ENCODE measurements around the gene PIGZ. TPM values are rescaled to one million over a fixed set of nuclear protein-coding genes. Genes with fewer than 3 reads are reported as not detected.
A peak's percentile ranks its signal among the peaks of the same experiment; 100 is the strongest.

The PIGZ gene
- total RNA-seq, 6 experiments from 2014 or later: 2.9 to 4.3 (median 3.7) TPM

DNA sequence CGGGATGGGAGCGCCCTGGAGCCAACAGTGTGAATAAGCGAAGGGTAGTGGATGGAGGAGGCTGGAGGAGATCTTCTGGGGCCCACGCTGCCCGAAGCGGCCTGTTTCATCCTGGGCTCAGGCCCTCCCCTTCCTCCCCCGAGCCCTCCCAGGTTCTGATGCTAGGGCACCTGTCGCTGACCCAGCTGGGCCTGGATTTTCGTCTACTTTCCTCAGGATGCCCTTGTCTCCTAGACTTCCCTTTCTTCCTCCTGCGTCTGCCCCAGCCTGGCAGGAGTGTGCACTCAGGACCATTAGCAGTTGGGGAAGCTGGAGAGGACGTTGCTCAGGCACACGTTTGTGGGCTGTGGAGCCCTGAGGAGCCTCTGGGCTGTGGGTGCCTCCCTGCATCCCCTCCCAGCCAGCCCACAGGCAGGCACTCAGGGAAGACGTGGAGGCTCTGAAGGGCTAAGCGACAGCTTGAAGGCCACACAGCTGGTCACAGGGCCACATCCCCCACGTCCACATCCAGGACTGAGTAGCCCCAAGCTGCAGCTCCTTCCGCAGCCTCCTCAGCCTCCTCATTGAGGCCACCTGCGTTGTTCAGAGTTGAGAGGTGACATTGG is 23.9 kb upstream of the PIGZ start:
- Mint-ChIP-seq H3K4me3 (no peak overlapping the region), H3K9me3 (no peaks in the 10 kb centered on the region), H3K27ac (no peak overlapping the region), H3K4me1 (ENCODE audit: low read depth) (no peaks in the 10 kb centered on the region), H3K27me3 (ENCODE audit: insufficient read depth) (peaks cover 23% of the 10 kb centered on the region), H3K36me3 (ENCODE audit: low read depth) (no peaks in the 10 kb centered on the region)
- DNase-seq: no peak
- TF ChIP-seq, protein P1, sequence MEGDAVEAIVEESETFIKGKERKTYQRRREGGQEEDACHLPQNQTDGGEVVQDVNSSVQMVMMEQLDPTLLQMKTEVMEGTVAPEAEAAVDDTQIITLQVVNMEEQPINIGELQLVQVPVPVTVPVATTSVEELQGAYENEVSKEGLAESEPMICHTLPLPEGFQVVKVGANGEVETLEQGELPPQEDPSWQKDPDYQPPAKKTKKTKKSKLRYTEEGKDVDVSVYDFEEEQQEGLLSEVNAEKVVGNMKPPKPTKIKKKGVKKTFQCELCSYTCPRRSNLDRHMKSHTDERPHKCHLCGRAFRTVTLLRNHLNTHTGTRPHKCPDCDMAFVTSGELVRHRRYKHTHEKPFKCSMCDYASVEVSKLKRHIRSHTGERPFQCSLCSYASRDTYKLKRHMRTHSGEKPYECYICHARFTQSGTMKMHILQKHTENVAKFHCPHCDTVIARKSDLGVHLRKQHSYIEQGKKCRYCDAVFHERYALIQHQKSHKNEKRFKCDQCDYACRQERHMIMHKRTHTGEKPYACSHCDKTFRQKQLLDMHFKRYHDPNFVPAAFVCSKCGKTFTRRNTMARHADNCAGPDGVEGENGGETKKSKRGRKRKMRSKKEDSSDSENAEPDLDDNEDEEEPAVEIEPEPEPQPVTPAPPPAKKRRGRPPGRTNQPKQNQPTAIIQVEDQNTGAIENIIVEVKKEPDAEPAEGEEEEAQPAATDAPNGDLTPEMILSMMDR (IDR thresholded peaks at IDR 0.05): no peak

DNA sequence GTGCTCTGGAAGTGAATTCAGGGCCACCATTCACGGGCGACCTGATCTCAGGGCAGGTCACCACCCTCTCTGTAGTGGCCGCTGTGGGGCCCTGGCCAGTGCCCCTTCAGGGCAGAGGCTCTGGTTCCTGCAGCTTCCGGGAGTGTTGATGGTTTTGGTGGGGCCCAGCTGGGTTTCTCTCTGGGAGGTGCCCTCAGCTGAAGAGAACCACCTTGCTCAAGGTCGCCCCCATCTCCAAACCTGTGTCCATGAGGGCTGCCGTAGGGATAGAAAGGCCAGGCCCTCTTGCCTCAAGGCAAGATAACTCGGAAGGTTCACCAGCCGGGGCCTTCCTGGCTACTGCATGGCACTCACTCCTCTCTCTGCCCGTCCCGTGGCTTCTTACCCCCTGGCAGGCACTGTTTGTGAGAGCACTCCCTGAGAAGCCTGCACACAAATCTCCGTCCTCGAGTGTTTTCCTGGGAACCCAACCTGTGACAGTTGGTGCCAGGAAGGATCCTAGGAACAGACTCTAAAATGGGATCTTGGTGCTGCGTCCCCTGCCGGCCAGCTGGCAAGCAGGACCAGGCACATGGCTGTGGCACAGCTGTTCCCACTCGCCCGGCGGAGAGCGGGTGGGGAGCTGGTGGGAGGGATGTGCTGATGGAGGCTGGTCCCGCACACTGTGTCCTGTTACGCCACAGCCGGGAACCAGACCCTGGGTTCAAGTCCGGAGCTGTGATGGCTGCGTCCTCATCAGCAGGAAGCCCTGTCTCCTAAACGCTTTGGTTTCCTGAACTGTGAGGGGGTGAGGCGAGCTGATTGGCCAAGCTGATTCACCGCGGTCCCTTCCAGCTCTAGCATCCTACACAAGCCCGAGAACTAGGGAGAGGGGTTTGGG is 23.2 kb upstream of the PIGZ start:
- TF ChIP-seq, protein P1 (IDR thresholded peaks at IDR 0.05): no peak
- Mint-ChIP-seq H3K4me1 (ENCODE audit: low read depth) (no peaks in the 10 kb centered on the region), H3K27ac (no peak overlapping the region), H3K36me3 (ENCODE audit: low read depth) (no peaks in the 10 kb centered on the region), H3K27me3 (ENCODE audit: insufficient read depth) (peaks cover 26% of the 10 kb centered on the region), H3K4me3 (no peak overlapping the region), H3K9me3 (no peaks in the 10 kb centered on the region)
- DNase-seq: no peak

DNA sequence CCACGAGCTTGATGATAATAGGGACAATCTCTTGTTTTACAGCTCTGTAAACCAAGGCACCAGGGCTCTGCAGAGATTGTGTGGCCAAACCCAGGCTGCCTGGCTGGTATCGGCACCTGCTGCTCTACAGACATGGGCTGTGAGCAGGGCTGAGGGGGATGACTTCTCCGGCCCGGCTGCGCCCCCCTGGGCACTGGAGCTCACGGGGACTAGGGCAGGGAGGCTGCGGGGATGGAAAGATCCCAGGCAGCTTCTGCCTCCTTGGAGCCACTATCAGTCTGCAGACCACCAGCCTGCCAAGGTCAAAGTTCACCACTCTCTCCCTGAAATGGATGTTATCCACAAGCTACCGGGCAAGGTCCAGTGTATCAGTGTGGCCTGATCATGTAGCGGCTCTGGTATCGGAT is 22.0 kb upstream of the PIGZ start:
- no peak overlapping the region for H3K27ac Mint-ChIP-seq
- no peak for DNase-seq
- TF ChIP-seq, protein P1 (IDR thresholded peaks at IDR 0.05): no peak
- peaks cover 32% of the 10 kb centered on the region for H3K27me3 Mint-ChIP-seq (ENCODE audit: insufficient read depth)
- H3K9me3 Mint-ChIP-seq: no peaks in the 10 kb centered on the region
- no peaks in the 10 kb centered on the region for H3K4me1 Mint-ChIP-seq (ENCODE audit: low read depth)
- H3K4me3 Mint-ChIP-seq: no peak overlapping the region
- no peaks in the 10 kb centered on the region for H3K36me3 Mint-ChIP-seq (ENCODE audit: low read depth)

DNA sequence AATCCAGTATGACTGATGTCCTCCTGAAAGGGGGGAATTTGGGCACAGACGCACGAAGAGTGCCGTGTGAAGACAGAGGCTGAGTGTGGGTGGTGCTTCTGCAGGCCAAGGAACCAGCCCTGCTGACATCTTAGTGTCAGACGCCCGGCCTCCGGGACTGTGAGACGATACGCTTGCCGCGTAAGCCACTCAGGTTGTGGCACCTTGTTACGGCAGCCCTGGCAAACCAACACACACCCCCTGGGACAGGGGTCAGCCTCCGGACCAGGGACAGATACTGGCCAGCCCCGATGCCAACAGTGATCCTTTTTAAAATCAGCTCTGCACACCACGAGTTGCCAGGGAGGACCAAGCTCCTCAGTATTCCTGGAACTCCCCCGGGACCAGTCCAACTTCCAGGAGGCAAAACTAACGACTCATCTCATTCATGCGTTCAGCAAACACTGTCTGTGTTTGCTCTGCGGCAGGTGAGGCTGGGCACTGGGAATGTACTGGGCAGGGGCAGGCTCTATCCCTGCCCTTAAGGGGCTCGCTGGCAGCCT is 21.2 kb upstream of the PIGZ start:
- H3K27ac Mint-ChIP-seq: no peak overlapping the region
- H3K9me3 Mint-ChIP-seq: no peaks in the 10 kb centered on the region
- no peaks in the 10 kb centered on the region for H3K36me3 Mint-ChIP-seq (ENCODE audit: low read depth)
- H3K4me1 Mint-ChIP-seq (ENCODE audit: low read depth): no peaks in the 10 kb centered on the region
- DNase-seq: no peak
- TF ChIP-seq, protein P1 (IDR thresholded peaks at IDR 0.05): no peak
- peaks cover 33% of the 10 kb centered on the region for H3K27me3 Mint-ChIP-seq (ENCODE audit: insufficient read depth)
- H3K4me3 Mint-ChIP-seq: no peak overlapping the region

DNA sequence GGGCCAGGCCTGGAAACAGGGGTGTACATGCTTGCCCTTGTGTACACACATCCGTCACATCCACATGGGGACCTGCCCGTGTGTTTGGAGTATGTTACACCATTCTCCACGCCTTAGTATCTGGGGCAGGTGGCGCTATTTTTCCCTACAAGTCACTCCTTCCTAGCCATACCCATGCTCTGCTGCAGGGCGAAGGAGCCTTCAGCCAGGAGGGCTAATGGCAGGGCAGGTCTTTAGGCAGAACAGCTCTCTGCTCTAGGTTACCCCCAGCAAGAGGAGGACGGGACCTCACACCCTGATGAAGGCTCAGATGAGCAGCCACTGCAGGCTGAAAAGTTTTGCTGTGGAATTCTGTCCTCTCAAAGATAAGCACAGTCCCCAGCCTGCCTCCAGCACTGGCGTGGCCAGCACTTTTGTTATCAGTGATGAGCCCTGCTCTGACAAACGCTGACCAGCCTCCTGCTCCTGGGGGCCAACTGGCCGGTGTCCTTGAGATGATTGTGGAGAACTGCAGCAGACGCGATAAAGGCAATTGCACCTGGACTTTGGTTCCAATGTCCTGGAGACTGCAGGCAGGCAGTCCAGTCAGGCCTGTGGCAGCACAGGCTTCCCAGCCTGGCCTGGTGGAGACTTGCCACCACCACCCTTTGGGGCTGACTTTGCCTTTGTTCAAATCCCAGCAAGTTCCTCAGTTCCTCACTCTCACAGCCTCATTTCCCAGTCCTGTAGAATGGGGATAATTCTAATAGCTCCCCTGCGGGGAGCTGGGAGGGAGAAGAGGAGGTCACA is 19.8 kb upstream of the PIGZ start:
- Mint-ChIP-seq H3K4me1 (ENCODE audit: low read depth) (no peaks in the 10 kb centered on the region), H3K27me3 (ENCODE audit: insufficient read depth) (peaks cover 33% of the 10 kb centered on the region), H3K9me3 (peaks cover 3% of the 10 kb centered on the region), H3K27ac (no peak overlapping the region), H3K36me3 (ENCODE audit: low read depth) (peaks cover 1% of the 10 kb centered on the region; the same call in 1 of the 2 replicates), H3K4me3 (no peak overlapping the region)
- no peak for DNase-seq
- TF ChIP-seq, protein P1 (IDR thresholded peaks at IDR 0.05): peak; percentile 48
